ENCODE data around the gene IGSF3. TPM values are rescaled to one million over a fixed set of nuclear protein-coding genes. Genes with fewer than 3 reads are reported as not detected.
A peak's percentile ranks its signal among the peaks of the same experiment; 100 is the strongest.

The IGSF3 gene
- total and polyA plus RNA-seq, 2 of the 8 experiments (the other 6 are each of a cell fraction or from before 2014, with no cell fraction given), result 30.0 to 32.2 TPM

DNA sequence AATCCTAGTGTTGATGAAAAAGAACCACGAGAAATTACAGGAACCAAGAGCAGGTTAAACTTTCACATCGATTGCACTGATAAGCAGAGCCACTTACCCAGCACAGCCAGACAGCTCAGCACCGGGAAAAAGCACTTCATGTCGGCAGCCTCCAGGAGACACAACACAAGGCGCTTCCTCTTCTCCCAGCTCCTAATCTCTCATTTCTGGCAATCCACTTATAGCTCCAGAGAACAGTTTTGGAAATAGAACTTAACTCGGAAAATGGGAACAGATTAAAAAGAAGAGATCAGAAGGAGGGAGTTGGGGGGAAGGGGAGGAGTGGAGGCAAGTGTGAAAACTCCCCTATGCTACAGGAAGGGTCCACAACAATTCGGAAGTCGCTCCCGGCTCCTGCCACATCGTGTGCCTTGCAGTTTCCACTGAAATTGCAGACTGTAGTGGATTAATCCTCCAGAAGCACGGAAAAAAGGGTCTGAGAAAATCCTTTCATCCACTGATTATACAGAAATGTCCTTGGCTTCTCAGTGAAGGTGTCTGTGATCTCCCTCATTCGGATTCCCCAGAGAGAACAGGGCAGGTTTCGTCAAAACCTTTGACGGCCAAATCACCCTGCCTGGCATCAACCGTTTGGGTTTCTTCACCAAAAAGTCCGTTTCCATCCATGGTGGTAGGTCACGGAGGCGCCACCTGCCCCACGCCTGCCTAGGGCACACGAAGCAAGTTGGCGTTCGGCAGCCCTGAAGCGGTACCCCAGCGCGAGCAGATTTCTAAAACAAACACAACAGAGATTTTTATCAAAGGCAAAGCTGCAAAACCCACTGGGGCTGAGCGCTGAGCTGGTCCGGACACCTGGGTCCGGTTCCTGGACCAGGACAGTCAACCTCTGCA, 1.1 kb downstream of the IGSF3 start:
- Histone ChIP-seq H2BK12ac (ENCODE audit: low read depth, low read length) (0 out of 2 replicates have a peak overlapping the region, but pooled peaks have one; percentile 3), H3K23me2 (ENCODE audit: low read depth, low read length) (peaks cover 12% of the 10 kb centered on the region), H2BK20ac (ENCODE audit: low read length) (no peak overlapping the region), H3K56ac (replicated peaks; ENCODE audit: insufficient read length, low read depth, low read length) (no peak overlapping the region), H2BK5ac (ENCODE audit: low read depth, low read length) (no peak overlapping the region), H4K91ac (replicated peaks; ENCODE audit: insufficient read length, low read length) (peak overlapping the region; percentile 13), H3K4ac (replicated peaks; ENCODE audit: insufficient read length, low read depth, low read length) (no peak overlapping the region), H3K14ac (ENCODE audit: insufficient read length) (no peak overlapping the region), H4K20me1 (replicated peaks in 1 of 2; ENCODE audit: control insufficient read depth in 1 of 2, insufficient read depth in 2 of 2, low read length in 2 of 2) (peaks cover 3 to 22% of the 10 kb centered on the region in 2 experiments), H3K4me1 (replicated peaks in 1 of 4; ENCODE audit: control insufficient read depth in 3 of 4, insufficient read depth in 4 of 4, low read length in 3 of 4) (peaks cover 10 to 20% (median 15%) of the 10 kb centered on the region in 4 experiments; a peak in 5 of 7 replicates), H3K27me3 (replicated peaks in 1 of 4; ENCODE audit: control insufficient read depth in 3 of 4, extremely low read depth in 1 of 4, insufficient read depth in 3 of 4, low read length in 3 of 4) (peaks cover 0 to 3% (median 0%) of the 10 kb centered on the region in 4 experiments; a peak in 3 of 7 replicates), H3K4me2 (ENCODE audit: insufficient read depth in 1 of 2, low read depth in 2 of 2, low read length in 2 of 2) (peak overlapping the region; percentile 88 to 95), H4K5ac (ENCODE audit: insufficient read length, low read depth, low read length) (no peak overlapping the region), H3K9me3 (ENCODE audit: insufficient read depth in 2 of 2, low read depth in 1 of 2, low read length in 1 of 2) (no peaks in the 10 kb centered on the region), H2AK5ac (ENCODE audit: low read depth, low read length) (no peak overlapping the region), H3K23ac (ENCODE audit: insufficient read length) (no peak overlapping the region), H3K27ac (ENCODE audit: low read depth, low read length) (no peak overlapping the region), H3K79me2 (ENCODE audit: control insufficient read depth in 1 of 2, insufficient read depth in 2 of 2, low read length in 2 of 2) (peaks cover 4 to 40% of the 10 kb centered on the region in 2 experiments; a peak in 3 of 4 replicates), H4K8ac (ENCODE audit: extremely low read depth, insufficient read depth, low read length) (no peak overlapping the region), H3K18ac (ENCODE audit: extremely low read depth, low read length) (peak overlapping the region; percentile 78; the same call in 1 of the 2 replicates), H3K79me1 (ENCODE audit: low read depth, low read length) (peaks cover 7% of the 10 kb centered on the region; the same call in 1 of the 2 replicates), H2BK15ac (ENCODE audit: low read length) (no peak overlapping the region), H2AFZ (ENCODE audit: low read length) (no peak overlapping the region), H3K36me3 (ENCODE audit: control insufficient read depth in 2 of 4, insufficient read depth in 4 of 4, low read length in 3 of 4) (peaks cover 0 to 3% (median 0%) of the 10 kb centered on the region in 4 experiments; a peak in 1 of 8 replicates), H2BK120ac (replicated peaks; ENCODE audit: low read depth, low read length) (peak overlapping the region; percentile 38), H3K9ac (replicated peaks in 1 of 4; ENCODE audit: extremely low read depth in 1 of 4, low read depth in 3 of 4, low read length in 3 of 4) (no peak overlapping the region; a peak in 2 of 7 replicates), H3K4me3 (ENCODE audit: extremely low read depth in 1 of 4, insufficient read depth in 2 of 4, low read depth in 3 of 4, low read length in 4 of 4) (peak overlapping the region; percentile 54 to 99 (median 86))
- CTCF ChIA-PET (ENCODE audit: partially characterized antibody), result interaction anchor here (0.9 to 1.8 kb wide), 3 partner anchors 12 to 71 kb away, joined by 3 to 4 read pairs (median 3); no protein-coding TSS in a partner anchor
- POLR2A ChIA-PET (ENCODE audit: partially characterized antibody), result interaction anchor here (0.9 to 1.6 kb wide), 3 partner anchors 10 to 391 kb away, joined by 3 to 6 read pairs (median 4); no protein-coding TSS in a partner anchor
- WGBS, 2 experiments (ENCODE audit: extremely low coverage in 1 of 2, insufficient coverage in 1 of 2, insufficient read length in 1 of 2, insufficient replicate concordance in 2 of 2, low coverage in 1 of 2, low lambda C conversion rate in 2 of 2, missing lambda C conversion rate in 1 of 2), result 29% methylated on average over 28 of the region's 28 CpGs; no CpG with 5 or more reads in 1 of the 2 experiments
- DNase-seq (ENCODE audit: low read depth in 1 of 2, low spot score in 2 of 2) (peak in 1 of 2 experiments; percentile 49), FAIRE-seq (no peak)
- TF ChIP-seq MAX (IDR thresholded peaks at IDR 0.05) (peak; percentile 81), SUZ12 (IDR thresholded peaks at IDR 0.05; ENCODE audit: low read length) (peak; percentile 40; the same call in 1 of the 2 replicates), CTBP2 (IDR thresholded peaks at IDR 0.05; ENCODE audit: borderline replicate concordance, insufficient read depth, insufficient read length, low read length) (peak; percentile 59), E2F6 (IDR thresholded peaks at IDR 0.05) (peak; percentile 64), KDM5A (IDR thresholded peaks at IDR 0.05; ENCODE audit: low read length) (no peak)

All from H1 (cell line).